RPMI8226 (cell line): ENCODE measurements around the gene RNF224.

ENCODE experiments used
- DNase-seq: peaks from one replicate; pipeline ENCODE4 v3.0.0-alpha.2; 2015

The RNF224 gene

GRCh38 chr9:137227054-137227852 is at the start of gene RNF224:
Gene RNF224, plus strand, starts transcription at chr9:137227502. Its CDS starts 834 bp downstream, at chr9:137228336.
- DNase-seq = peak; percentile 92

- no peak for DNase-seq
Observed at GRCh38 chr9:137178201-137178938, 48.9 kb upstream of the RNF224 start.

GRCh38 chr9:137178939-137179630 is 48.2 kb upstream of the RNF224 start:
- DNase-seq = no peak

- DNase-seq = no peak
Observed at GRCh38 chr9:137179761-137180160, 47.5 kb upstream of the RNF224 start.

- DNase-seq = no peak
Observed at GRCh38 chr9:137180491-137180890, 46.8 kb upstream of the RNF224 start.

DNA sequence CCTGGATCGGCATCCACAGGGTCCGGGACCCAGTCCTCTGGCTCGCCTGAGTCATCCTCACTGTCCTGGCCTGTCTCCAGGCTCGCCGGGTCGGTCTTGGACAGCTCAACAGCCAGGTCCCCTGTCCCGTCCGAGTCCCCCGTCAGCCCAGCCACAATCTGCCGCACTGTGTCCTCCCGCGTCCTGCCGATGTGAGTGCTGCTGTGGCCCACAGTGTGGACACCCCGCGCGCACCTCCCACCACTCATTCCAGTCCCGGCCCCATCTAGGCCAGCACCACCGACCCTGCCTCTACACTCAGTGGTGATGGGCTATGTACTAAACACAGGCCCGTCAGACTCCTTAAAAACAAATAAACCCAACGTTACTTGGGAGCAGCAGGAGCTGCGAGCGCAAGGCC is 45.6 kb upstream of the RNF224 start:
- DNase-seq = no peak

DNA sequence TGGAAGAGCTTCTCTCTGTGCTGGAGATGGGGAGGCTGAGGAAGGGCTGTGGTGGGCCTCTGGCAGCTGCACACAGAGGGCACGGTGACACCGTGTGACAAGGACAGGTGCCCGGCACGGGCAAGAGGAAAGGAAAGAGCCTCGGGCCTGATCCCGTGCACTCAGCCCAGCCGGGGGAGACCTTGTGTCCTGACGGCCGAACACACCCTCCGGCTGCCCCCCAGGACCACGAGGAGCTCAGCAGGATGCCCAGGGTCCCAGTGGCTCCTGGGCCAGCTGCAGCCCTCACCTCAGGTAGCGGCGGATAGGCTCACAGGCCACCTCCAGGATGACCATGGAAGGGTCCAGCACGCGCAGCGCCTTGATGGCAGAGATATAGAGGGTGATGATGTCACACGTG is 44.5 kb upstream of the RNF224 start:
- DNase-seq = no peak

DNA sequence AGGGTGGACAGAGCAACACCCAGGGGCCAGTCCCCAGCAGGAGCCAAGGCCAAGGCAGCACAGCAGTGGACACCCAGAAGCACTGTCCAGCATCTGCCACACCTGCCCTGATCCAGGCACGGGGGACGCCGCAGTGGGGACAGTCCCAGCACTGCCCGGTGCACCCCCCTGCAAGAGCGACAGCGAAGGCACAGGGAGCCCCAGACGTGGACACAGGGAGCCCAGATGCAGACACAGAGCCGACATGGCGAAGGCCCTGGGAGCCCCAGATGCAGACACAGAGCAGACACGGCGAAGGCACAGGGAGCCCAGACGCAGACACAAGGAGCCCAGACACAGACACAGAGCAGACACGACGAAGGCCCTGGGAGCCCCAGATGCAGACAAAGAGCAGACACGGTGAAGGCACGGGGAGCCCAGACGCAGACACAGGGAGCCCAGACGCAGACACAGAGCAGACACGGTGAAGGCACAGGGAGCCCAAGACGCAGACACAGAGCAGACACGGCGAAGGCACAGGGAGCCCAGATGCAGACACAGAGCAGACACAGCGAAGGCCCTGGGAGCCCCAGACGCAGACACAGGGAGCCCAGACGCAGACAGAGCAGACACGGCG is 43.2 kb upstream of the RNF224 start:
- DNase-seq = no peak

DNA sequence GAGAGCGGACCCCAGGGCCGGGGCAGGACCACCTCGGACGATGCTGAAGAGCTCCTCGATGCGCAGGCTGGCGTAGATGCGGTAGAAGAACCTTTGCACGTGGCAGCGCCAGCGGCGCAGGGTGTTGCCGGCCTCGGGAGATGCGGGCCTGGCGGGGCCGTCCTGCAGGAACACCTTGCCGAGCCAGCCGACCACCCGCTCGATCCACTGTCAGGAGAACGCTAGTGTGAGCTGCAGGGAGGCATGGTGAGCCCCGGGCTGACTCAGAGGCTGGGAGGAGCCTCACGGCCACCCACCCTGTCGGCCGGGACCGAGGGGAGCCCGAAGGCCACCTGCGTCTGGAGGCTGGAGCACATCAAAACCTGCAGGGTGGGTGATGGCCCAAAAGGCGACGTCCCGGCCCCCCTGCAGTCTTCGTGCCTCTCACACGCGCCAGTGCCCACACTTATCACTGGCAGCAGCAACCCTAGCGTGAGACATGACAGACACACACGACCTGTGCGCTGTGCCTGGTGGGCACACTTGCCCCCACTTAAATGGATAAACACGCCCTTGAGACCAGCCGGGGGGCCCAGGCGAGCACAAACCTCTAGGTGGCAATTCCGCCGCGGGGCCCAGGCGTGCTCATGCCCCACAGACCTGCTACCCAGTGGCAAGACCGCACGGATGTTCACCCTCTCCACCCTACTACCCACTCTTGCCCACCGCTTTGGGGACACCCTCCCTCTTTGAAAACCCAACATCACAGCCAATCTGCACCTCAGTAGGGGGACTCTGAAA is 42.2 kb upstream of the RNF224 start:
- DNase-seq = no peak

GRCh38 chr9:137185921-137186320 is 41.4 kb upstream of the RNF224 start:
- DNase-seq = no peak

- DNase-seq = peak; percentile 26
Observed at GRCh38 chr9:137186385-137186784, 40.9 kb upstream of the RNF224 start.

DNA sequence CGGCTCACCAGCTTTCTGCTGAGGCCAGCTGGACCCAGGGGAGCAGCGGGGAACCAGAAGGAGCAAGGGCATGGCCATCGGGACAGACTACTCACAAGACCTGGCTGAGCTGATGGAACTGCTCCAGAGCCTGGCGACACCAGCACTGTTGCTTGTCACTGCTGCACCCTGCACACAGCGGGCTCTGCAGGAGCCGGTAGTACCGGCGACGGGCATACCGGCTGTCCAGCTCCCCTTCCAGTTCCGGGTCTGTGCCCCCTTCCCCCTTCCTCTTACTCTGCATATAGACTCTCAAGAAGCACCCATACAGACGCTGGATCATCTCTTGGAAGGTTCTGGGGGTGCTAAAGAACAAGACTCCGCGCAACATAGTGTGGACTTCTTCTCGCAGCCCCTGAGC is 39.9 kb upstream of the RNF224 start:
- no peak for DNase-seq

GRCh38 chr9:137188086-137188489 is 39.2 kb upstream of the RNF224 start:
- DNase-seq = no peak

GRCh38 chr9:137188490-137189296 is 38.6 kb upstream of the RNF224 start, which contains the start of the genes ANAPC2 and SSNA1:
Gene ANAPC2, minus strand, starts transcription at chr9:137188560. Its CDS starts 28 bp downstream, at chr9:137188532.
Gene SSNA1, plus strand, starts transcription at chr9:137188676. Its CDS starts 51 bp downstream, at chr9:137188727.
- DNase-seq = peak; percentile 99

DNA sequence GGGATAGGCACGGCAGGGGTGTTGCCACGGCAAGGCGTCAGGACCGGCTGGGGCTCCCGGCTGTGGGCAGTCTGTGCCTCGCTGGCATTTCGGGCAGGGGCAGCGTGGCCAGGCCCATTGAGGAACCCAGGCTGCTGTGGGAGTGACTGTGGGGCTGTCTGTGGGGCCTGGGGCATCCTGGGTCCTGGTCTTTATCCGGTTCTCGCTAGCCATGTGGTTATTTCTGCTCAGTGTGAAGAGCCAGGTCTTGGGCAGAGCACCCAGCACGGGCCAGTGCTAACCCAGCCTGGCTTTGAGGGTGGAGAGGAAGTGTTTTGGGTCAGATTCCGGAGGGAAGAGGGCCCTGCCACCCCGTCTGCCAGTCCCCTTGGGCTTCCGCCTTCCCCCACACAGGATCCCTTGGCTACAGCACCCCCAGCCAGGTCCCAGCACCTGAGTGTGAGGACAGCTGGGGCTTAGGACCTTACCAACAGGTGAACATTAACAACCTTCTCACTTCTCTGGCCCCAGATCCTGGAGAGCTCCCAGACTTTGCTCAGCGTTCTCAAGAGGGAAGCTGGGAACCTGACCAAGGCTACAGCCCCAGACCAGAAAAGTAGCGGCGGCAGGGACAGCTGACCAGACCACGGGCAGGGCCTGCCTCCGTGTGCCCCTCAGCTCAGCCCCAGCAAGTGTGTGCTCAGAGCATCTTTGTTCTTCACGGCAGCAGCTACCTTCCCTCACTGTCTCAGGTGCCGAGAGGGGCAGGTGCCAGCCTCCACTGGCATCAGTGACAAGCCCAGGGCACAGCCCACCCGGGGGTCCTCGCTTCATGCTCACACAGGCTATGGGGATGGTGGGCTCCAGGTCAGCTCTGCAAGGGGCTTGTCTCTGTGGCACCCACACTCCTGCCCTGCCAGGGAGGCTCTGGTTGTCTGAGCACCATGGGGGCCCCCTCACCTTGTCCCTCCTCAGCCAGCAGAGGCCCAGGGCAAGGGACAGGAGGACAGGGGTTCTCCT is 37.7 kb upstream of the RNF224 start:
- DNase-seq = peak; percentile 44

DNA sequence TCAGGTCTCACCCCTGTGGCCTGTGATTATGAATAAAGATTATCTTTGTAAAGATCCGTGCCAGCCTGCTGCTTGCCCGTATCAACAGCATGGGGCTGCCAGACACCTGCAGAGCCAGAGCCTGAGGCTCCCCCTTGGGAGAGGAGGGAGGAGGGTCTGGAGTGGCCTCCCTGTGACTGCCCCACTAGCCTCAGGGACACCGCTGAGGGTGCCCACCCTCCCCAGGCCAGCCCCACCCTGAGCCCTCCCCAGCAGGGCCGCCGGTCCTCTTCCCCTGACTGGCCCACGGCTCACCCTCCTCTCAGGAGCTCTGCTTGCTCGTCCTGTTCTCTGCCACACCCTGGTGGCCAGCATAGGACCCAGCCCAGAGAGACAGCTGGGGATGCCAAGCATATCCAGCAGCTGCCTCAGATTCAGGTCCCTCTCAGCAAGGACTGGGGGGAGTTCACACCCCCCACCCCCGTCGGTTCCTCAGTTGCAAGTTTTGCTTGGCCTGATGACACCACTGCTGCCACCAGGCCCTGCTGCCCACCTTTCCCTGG is 36.9 kb upstream of the RNF224 start:
- peak; percentile 70 for DNase-seq

DNA sequence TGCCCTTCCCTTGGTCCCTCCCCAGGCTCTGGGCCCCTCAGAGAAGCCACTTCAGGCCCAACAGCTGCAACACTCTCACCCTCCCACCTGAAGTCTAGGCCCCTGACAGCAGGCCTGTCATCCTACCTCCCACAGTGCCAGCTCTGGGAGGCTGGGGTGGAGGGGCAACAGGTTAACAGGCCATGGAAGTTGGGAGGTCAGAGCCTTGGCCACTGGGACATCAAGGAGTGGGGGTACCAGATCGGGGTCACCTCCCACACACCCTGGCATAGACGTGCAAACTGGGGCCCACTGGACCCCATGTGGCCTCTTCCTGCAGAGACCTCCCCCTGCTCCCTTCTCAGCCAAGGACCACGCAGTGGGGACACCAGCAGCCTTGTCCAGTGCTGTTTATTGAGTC is 36.1 kb upstream of the RNF224 start:
- no peak for DNase-seq

GRCh38 chr9:137191691-137192447 is 35.4 kb upstream of the RNF224 start:
- DNase-seq = no peak

DNA sequence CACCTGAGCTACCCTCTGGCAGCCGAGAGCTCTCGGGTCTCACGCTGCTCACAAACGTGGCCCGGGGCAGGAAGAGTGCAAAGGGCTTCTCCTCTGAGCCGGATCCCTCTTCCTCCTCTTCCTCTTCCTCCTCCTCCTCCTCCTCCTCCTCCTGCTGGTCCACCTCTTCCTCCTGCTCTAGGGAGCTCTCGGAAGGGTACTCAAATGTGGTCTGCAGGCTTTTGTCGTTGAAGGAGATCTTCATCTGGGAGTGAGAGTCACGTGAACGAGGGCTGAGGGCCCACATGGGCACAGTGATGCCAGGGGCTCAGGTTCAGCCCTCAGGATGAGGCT is 34.9 kb upstream of the RNF224 start:
- DNase-seq = no peak
